SK-N-SH (cell line): Measurements from ENCODE around the gene TCP1.

Experiments used
- CHD2 ChIP-seq: fragments of 150-350 bp; IDR thresholded peaks from 2 replicates; pipeline ENCODE4 v1.6.1; 2018; ENCODE audit warnings: low read length; ENCODE audit not compliant: partially characterized antibody
- CTCF ChIP-seq: fragments of 200-600 bp; sonication (generic); IDR thresholded peaks from 2 replicates; pipeline ENCODE4 v1.6.1; 2017; ENCODE audit warnings: antibody characterized with exemption, mild to moderate bottlenecking, moderate library complexity
- FOSL2 ChIP-seq: IDR thresholded peaks from 2 replicates; pipeline ENCODE4 v1.4.0; 2012; ENCODE audit warnings: low read depth, mild to moderate bottlenecking, moderate library complexity, borderline replicate concordance
- GABPA ChIP-seq: IDR thresholded peaks from 2 replicates; pipeline ENCODE4 v1.4.0; 2012; ENCODE audit warnings: low read depth, mild to moderate bottlenecking
- MAX ChIP-seq: IDR thresholded peaks from 2 replicates; pipeline ENCODE4 v1.4.0; 2012; ENCODE audit warnings: low read depth
- MXI1 ChIP-seq: IDR thresholded peaks from 2 replicates; pipeline ENCODE4 v1.6.1; 2012; ENCODE audit warnings: mild to moderate bottlenecking, low read depth, low read length, improper control_type of control experiment
- POLR2AphosphoS5 ChIP-seq: IDR thresholded peaks from 2 replicates; pipeline ENCODE4 v1.6.1; 2012; ENCODE audit warnings: low read depth, low read length
- YY1 ChIP-seq: IDR thresholded peaks from 2 replicates; pipeline ENCODE4 v1.4.0; 2012; ENCODE audit warnings: low read depth, mild to moderate bottlenecking

- TF ChIP-seq GABPA = no peak
- TF ChIP-seq YY1 = no peak
- no peak for TF ChIP-seq CTCF
- TF ChIP-seq CHD2 = no peak
- TF ChIP-seq MXI1 = no peak
- TF ChIP-seq POLR2AphosphoS5 = no peak
- TF ChIP-seq MAX = no peak
- TF ChIP-seq FOSL2 = no peak
These were observed 41.9 kb upstream of the TCP1 start for GRCh38 chr6:159831373-159831679.
